DMS 273 (cell line): ENCODE results near the gene HDAC9.

ENCODE experiments used
- DNase-seq: peaks from one replicate; lab custom pipeline; 2025; ENCODE audit not compliant: unreplicated experiment; lab: John Stamatoyannopoulos, UW

HDAC9 gene

GRCh38 chr7:18580950-18581349, 85.4 kb downstream of the HDAC9 start:
- no peak for DNase-seq

- DNase-seq, result no peak
Measured at GRCh38 chr7:18583305-18583704, 87.8 kb downstream of the HDAC9 start.

- DNase-seq, result no peak
Measured at GRCh38 chr7:18590241-18590640, 94.7 kb downstream of the HDAC9 start.

- peak; percentile 79 for DNase-seq
Measured at GRCh38 chr7:18590744-18591340, 95.3 kb downstream of the HDAC9 start.

- DNase-seq, result no peak
Measured at GRCh38 chr7:18593602-18594279, 98.2 kb downstream of the HDAC9 start.

GRCh38 chr7:18597754-18598153, 102.2 kb downstream of the HDAC9 start:
- DNase-seq, result no peak

GRCh38 chr7:18607025-18607424, 111.5 kb downstream of the HDAC9 start:
- DNase-seq, result no peak

- peak; percentile 65 for DNase-seq
Measured at GRCh38 chr7:18610331-18610948, 114.9 kb downstream of the HDAC9 start.

GRCh38 chr7:18614841-18615240, 119.3 kb downstream of the HDAC9 start:
- no peak for DNase-seq

- no peak for DNase-seq
Measured at GRCh38 chr7:18619311-18619710, 123.8 kb downstream of the HDAC9 start.

- DNase-seq, result no peak
Measured at GRCh38 chr7:18623389-18623788, 127.8 kb downstream of the HDAC9 start.

GRCh38 chr7:18624459-18624858, 128.9 kb downstream of the HDAC9 start:
- DNase-seq, result peak; percentile 13

- no peak for DNase-seq
Measured at GRCh38 chr7:18626086-18626485, 130.5 kb downstream of the HDAC9 start.

- DNase-seq, result peak; percentile 14
Measured at GRCh38 chr7:18626717-18627116, 131.2 kb downstream of the HDAC9 start.

- DNase-seq, result peak; percentile 15
Measured at GRCh38 chr7:18637516-18637915, 142.0 kb downstream of the HDAC9 start.

GRCh38 chr7:18638594-18639452, 143.3 kb downstream of the HDAC9 start:
- DNase-seq, result peak; percentile 91

GRCh38 chr7:18639711-18640110, 144.2 kb downstream of the HDAC9 start:
- DNase-seq, result peak; percentile 30

- no peak for DNase-seq
Measured at GRCh38 chr7:18644981-18645380, 149.4 kb downstream of the HDAC9 start.

GRCh38 chr7:18647582-18647981, 152.0 kb downstream of the HDAC9 start:
- no peak for DNase-seq

- DNase-seq, result no peak
Measured at GRCh38 chr7:18648849-18649758, 153.6 kb downstream of the HDAC9 start.
